T-helper 2 cell (primary cell): Measurements from ENCODE around the gene OSBPL10.

Experiments
- DNase-seq, 5 experiments: peaks; one replicate each; pipeline versions ENCODE4 v3.0.0 to v3.0.0-alpha.2; 2012 to 2022

OSBPL10 gene

GRCh38 chr3:31766669-31767068, 214.4 kb downstream of the OSBPL10 start:
- DNase-seq: peak in 1 of 5 experiments; percentile 45

DNA sequence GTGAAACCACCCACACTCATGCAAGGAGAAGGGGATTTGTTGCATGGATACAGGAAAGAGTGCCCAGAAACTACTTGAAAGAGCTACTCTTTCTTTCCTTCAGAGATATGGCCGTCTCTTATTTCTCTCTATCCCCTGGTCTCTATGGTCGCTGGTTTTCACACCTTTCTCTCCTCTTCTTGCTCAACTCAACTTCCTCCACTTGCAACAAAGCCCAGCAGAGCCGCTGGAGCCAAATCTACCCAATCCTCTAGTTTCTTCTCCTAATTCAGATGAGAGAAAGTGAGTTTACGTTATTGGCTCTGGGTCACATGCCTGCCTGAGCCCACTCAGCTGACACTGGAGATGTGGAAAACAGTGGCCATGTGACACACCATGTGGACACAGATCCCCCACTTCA, 215.2 kb downstream of the OSBPL10 start:
- no peak for DNase-seq

- DNase-seq: no peak
Observed at GRCh38 chr3:31763731-31764130, 217.3 kb downstream of the OSBPL10 start.

GRCh38 chr3:31762888-31763351, 218.1 kb downstream of the OSBPL10 start:
- peak in 1 of 5 experiments; percentile 59 for DNase-seq

GRCh38 chr3:31762097-31762764, 218.8 kb downstream of the OSBPL10 start:
- peak in 1 of 5 experiments; percentile 80 for DNase-seq

DNA sequence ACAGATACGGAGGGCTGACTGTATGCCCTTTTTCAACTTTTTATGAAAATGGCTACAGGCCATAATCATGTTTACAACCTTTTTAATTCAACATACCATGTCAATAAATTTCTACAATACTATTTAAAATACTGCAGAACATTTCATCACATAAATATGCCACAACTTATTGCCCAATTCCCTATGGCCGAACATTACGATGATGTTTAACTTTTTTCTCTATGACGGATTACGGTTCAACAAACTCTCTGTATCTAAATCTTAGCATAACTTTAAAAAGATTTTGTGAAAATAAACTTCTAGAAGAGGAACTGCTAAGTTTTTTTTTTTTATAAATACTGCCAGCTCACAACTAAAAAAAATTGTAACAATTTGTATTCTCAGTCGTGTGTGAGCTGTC, 220.4 kb downstream of the OSBPL10 start:
- no peak for DNase-seq

GRCh38 chr3:31758322-31758965, 222.6 kb downstream of the OSBPL10 start:
- DNase-seq: peak in 1 of 5 experiments; percentile 57

DNA sequence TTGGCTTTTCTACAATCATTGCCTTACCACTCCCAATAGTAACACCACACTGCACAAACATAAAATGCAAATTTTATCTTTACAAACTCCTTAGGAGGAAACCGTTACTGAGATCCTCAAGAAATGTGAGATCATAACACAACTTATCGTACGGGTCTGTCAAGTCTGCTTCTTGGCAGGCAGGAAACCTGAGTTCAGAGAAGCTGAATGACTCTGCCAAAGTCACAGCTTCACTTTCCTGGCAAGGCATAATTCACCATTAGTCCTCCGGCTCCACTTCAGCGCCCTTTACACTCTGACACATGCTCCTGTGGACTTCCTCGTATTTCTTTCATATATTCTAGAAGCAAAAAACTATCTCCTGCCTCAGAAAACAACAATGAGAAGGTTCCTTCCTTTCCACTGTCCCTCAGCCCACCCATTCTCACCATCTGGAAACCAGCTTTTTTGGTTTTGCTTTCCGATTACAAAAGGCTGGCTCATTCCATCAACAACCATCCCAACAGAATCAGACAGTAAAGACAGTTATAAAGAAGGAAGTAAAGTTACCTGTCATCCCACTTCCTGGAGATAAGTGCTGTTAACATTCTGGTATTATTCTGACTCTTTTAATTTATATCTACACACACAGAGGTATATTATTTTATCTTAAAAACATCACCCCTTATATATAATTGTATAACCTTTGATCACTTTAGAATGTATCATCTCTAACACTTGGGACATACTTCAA, 225.0 kb downstream of the OSBPL10 start:
- DNase-seq: peak in 1 of 5 experiments; percentile 92

DNA sequence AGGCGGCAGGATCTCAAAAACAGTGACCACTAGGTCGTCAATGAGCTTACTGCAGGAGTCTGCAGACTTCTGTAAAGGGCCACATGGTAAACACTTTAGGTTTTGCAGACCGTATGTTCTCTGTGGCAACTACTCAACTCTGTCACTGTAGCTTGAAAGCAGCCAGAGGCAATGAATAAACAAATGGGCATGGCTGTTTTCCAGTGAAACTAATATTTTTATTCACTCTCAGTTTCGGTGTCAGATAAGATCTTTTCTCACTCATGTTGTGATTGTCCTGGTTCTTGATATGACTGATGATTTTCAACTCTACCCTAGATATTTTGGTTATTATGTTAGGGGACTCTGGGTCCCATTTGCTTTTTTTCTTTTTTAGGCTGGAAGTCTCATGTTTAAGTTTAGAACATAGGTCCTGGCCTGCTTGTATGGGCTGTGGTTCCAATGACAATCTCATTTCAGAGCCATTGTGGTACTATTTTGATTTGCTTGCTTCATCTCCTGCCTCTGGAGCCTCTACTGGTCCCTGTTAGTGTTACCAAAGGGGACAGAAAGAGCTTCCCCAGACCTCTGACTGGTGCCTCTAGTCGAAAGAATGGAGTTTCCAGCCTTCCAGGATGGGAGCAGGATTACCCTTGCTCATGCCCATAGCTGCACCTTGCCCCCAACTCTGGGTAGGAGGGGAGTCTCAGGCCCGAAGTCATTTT, 226.3 kb downstream of the OSBPL10 start:
- DNase-seq: peak in 1 of 5 experiments; percentile 94

DNA sequence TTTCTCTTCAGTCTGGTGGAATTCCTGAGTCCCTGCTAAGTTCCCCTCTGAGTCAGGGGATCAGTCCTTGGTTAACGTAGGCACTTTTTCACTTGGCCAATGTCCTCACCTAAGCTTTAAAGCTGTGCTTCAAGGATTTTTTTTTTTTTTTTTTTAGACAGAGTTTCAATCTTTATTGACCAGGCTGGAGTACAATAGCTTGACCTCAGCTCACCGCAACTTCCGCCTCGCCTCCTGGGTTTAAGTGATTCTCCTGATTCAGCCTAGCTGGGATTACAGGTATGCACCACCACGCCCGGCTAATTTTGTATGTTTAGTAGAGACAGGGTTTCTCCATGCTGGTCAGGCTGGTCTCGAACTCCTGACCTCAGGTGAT, 228.0 kb downstream of the OSBPL10 start:
- DNase-seq: no peak

DNA sequence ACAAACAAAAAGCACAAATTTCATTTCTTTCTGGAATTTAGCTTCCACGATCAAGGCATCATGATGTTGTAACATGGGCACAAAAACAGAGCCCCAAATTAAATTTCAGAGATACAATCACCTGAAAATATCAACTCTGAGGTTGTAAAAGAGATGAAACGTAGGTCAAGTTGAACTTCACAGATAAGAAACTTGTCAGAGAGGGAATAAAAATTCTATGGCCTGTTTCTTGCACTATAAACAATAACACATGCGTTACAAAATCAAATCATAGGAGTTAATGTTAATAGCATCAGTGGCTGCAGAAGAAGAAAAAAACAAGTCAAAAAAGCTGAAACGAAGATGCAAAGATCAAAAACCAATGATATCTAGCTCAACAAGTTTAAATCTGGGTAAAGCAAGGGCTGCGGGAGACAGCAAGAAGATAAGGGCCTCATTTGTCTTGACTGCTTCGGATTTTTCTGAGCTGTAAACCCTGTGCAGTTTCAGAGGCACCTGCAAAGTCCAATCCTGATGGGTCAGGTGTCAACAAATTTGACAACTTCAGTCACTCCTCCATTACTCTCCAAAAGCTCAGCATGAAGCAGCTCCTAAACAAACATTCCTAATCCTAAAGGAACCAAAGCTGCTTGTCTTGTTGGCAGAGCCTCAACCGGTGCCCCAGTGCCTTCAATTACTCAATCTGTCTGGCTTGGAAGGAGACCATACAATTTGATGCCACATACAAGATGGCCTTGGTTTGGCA, 228.6 kb downstream of the OSBPL10 start:
- no peak for DNase-seq

- DNase-seq: no peak
Observed at GRCh38 chr3:31750341-31750740, 230.7 kb downstream of the OSBPL10 start.

GRCh38 chr3:31748933-31749295, 232.1 kb downstream of the OSBPL10 start:
- DNase-seq: no peak

DNA sequence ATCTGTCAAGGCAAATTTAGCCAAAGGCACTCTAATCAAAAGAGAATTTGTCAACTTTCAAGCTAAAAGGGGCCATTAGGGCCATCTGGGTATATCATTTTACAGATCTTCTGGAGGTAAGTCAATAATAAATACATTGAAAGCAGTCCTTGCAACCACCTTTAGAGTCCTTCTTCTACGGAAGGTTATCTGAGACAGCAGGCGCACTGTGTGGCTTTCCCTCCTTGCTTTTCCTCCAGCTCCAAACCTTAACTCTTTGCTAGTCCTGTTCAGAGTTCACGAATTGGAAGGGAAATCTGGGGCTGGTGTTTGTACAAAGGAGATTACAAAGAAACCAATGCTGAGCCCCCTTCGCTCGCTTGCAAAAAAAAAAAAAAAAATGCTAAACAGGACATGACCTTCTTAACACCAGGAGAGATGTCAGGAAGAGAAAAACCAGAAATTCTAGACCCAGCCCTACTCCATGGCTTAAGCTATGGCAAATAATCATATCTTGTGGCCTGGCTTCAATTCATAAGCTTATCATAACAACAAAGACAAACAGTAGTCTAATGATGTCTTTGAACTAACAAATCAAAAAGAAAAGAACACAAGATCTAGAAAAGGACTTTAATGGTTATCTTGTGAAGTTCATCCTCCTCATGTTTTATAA, 232.7 kb downstream of the OSBPL10 start:
- no peak for DNase-seq

DNA sequence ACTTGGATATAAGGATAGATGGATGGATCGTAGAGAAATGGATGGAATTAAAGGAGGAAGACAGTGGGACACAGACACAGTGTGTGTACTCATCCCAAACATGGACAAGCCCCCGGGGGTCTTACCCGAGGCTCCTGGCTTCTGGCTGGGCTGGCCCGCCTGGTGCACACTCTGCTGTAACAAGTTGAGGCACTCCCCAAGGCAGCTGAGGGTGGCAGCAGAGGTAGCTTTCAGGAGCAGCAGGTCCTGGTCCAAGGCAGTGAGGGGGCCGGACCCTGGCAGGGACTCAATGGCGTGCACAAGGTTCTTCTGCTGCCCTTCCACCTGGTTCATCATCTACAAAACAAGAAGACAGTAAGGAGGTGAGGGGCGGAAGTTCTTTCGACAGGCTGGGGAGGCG, 233.3 kb downstream of the OSBPL10 start:
- no peak for DNase-seq

GRCh38 chr3:31744913-31745312, 236.1 kb downstream of the OSBPL10 start:
- no peak for DNase-seq

DNA sequence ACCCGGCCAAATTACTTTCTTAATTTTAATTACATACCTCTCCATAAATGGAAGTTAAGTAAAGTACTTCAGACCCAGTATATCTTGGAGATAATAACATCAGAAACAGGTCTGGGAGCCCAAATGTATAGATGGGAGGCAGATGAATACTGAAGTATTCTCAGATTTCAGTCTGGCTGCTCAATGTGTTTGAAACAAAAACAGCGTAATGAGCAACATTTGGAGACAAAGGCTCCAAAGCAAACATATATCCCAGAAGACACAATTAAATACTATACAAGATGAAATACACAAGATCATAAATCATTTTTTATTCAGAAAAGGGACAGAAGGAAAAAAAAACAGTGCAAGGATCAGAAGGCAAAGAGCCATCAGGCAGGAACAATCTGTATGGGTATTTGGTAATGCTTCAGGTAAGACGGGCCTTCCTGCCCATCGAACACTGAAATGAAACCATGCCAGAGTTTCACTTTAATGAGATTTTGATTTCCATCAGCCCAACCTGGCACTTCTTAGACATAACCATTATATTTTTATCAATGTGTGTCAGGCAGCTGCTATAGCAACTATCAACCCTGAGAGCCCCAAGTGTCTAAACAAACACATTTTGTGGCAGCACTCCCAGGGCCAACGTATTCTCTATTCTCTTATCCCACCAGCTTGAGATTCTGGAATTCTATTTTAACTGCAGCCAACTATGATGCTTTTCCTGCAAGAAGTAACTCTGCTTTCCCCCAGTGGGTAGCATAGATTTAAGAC, 237.6 kb downstream of the OSBPL10 start:
- no peak for DNase-seq

DNA sequence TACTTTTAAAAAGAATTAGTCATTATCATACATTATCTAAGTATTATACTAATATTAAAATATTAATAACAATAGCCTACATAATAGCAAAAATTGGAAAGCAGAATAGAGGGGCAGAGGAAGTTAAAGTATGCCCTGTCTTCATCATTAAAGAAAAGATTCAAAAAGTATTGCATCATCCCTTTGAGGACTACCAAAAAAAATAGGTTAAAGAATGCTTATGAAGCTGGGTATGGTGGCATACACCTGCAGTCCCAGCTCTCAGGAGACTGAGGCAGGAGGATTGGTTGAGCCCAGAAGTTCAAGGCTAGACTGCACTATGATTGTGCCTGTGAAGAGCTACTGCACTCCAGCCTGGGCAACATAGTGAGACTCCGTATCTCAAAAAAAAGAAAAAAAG, 240.7 kb downstream of the OSBPL10 start:
- no peak for DNase-seq

- no peak for DNase-seq
Observed at GRCh38 chr3:31738412-31738811, 242.7 kb downstream of the OSBPL10 start.

- DNase-seq: no peak
Observed at GRCh38 chr3:31735667-31736066, 245.4 kb downstream of the OSBPL10 start.

DNA sequence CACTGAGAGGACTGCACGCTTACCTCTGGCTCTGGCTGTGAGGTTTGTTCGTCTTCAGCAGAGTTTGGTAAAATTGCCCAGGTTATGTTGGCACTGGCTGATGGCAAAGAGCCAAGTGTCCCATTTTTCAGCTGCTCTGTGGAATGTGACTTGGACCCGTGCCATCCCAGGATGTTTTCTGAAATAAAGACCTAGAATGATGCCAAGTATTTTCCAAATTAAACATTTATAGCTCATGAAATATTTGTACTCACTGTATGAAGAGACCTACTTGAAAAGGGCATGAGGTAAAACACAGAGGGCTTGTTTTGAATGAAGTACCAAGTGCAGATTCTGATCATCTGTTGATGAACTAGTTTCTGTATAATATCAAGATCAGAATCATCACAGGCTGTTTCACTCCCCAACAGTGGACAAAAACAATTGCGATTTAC, 247.8 kb downstream of the OSBPL10 start:
- no peak for DNase-seq
